HEK293 (cell line): ENCODE data around the gene SAMM50.

ENCODE experiments used
- GLI2 ChIP-seq: fragments of 450-650 bp; formaldehyde crosslinking; IDR thresholded peaks from 2 replicates; pipeline ENCODE4; 2017; ENCODE audit warnings: missing biosample characterization, missing genetic modification characterization, low read depth, borderline replicate concordance
- ZBTB21 ChIP-seq: fragments of 450-650 bp; formaldehyde crosslinking; IDR thresholded peaks from 2 replicates; pipeline ENCODE4 v1.5.1; 2017; ENCODE audit warnings: missing biosample characterization, missing genetic modification characterization
- ZNF138 ChIP-seq: fragments of 450-650 bp; formaldehyde crosslinking; IDR thresholded peaks from 2 replicates; pipeline ENCODE4 v1.5.1; 2016; ENCODE audit warnings: missing biosample characterization, missing genetic modification characterization, borderline replicate concordance
- ZNF16 ChIP-seq: fragments of 450-650 bp; formaldehyde crosslinking; IDR thresholded peaks from 2 replicates; pipeline ENCODE4 v1.5.1; 2016; ENCODE audit warnings: low read depth, missing biosample characterization, missing genetic modification characterization
- ZNF274 ChIP-seq, 2 experiments: fragments of 200-500 bp in 1 of 2; fragments of 450-650 bp in 1 of 2; sonication (Bioruptor generic) in 1 of 2; formaldehyde crosslinking in 1 of 2; IDR thresholded peaks; 2 replicates each; pipeline versions ENCODE4 v1.5.1 to v1.6.1; 2014 to 2016; ENCODE audit warnings: borderline replicate concordance in 1 of 2, inconsistent platforms in 1 of 2, low read length in 1 of 2, missing biosample characterization in 1 of 2, missing genetic modification characterization in 1 of 2
- ZNF843 ChIP-seq: fragments of 450-650 bp; formaldehyde crosslinking; IDR thresholded peaks from 2 replicates; pipeline ENCODE4 v1.5.1; 2016; ENCODE audit warnings: missing biosample characterization, missing genetic modification characterization
- TF ChIP-seq, protein P1 (sequence below): fragments of 450-650 bp; formaldehyde crosslinking; IDR thresholded peaks from 2 replicates; pipeline ENCODE4 v1.5.1; 2016; ENCODE audit warnings: missing biosample characterization, missing genetic modification characterization
- TF ChIP-seq, protein P2 (sequence below): fragments of 450-650 bp; formaldehyde crosslinking; IDR thresholded peaks from 2 replicates; pipeline ENCODE4 v1.5.1; 2016; ENCODE audit warnings: missing biosample characterization, missing genetic modification characterization, low read depth

DNA sequence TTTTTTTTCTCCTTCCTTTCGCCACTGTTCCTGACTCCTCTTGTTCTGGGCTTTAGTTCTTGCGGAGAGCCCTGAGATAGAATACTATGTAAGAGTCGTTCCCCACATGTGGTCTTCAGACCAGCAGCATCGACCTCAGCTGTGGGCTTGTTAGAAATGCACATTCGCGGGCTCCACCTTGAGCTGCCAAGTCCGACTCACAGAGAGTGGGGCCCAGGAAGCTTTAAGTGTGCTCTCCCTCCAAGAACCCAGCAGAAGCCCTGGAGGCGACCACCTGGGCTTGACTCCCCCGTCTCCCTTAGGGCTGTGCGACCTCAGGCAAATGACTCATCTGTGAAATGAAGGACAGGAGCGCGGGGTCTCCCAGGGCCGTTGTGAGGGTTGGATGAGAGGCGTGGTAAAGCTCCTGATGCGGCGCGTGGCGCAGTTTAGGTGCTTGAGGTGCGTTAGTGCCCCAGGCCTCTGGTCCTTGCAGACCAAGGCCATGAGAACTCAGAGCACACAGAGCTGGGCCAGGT is 18.8 kb downstream of the SAMM50 start:
- TF ChIP-seq, protein P1, sequence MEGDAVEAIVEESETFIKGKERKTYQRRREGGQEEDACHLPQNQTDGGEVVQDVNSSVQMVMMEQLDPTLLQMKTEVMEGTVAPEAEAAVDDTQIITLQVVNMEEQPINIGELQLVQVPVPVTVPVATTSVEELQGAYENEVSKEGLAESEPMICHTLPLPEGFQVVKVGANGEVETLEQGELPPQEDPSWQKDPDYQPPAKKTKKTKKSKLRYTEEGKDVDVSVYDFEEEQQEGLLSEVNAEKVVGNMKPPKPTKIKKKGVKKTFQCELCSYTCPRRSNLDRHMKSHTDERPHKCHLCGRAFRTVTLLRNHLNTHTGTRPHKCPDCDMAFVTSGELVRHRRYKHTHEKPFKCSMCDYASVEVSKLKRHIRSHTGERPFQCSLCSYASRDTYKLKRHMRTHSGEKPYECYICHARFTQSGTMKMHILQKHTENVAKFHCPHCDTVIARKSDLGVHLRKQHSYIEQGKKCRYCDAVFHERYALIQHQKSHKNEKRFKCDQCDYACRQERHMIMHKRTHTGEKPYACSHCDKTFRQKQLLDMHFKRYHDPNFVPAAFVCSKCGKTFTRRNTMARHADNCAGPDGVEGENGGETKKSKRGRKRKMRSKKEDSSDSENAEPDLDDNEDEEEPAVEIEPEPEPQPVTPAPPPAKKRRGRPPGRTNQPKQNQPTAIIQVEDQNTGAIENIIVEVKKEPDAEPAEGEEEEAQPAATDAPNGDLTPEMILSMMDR (tag by site-specific recombination): no peak
- no peak for TF ChIP-seq ZBTB21 (tag by site-specific recombination)
- no peak for TF ChIP-seq ZNF138 (tag by site-specific recombination)
- TF ChIP-seq ZNF16 (tag by site-specific recombination): no peak
- no peak for TF ChIP-seq ZNF843 (tag by site-specific recombination)
- no peak for TF ChIP-seq ZNF274 (IDR thresholded peaks at IDR 0.05; ENCODE audit: low read length)
- no peak for TF ChIP-seq ZNF274 (tag by site-specific recombination; IDR thresholded peaks at IDR 0.05; ENCODE audit: borderline replicate concordance)
- TF ChIP-seq, protein P2, sequence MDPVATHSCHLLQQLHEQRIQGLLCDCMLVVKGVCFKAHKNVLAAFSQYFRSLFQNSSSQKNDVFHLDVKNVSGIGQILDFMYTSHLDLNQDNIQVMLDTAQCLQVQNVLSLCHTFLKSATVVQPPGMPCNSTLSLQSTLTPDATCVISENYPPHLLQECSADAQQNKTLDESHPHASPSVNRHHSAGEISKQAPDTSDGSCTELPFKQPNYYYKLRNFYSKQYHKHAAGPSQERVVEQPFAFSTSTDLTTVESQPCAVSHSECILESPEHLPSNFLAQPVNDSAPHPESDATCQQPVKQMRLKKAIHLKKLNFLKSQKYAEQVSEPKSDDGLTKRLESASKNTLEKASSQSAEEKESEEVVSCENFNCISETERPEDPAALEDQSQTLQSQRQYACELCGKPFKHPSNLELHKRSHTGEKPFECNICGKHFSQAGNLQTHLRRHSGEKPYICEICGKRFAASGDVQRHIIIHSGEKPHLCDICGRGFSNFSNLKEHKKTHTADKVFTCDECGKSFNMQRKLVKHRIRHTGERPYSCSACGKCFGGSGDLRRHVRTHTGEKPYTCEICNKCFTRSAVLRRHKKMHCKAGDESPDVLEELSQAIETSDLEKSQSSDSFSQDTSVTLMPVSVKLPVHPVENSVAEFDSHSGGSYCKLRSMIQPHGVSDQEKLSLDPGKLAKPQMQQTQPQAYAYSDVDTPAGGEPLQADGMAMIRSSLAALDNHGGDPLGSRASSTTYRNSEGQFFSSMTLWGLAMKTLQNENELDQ (tag by site-specific recombination): no peak
- no peak for TF ChIP-seq GLI2
